ENCODE measurements around the gene ARF1.

- no peak for TF ChIP-seq REST (tag by site-specific recombination; IDR thresholded peaks at IDR 0.05)
- TF ChIP-seq ZNF184 (tag by site-specific recombination; IDR thresholded peaks at IDR 0.05) = no peak
- TF ChIP-seq ZNF362 (tag by site-specific recombination; IDR thresholded peaks at IDR 0.05) = no peak
- no peak for TF ChIP-seq CTCF (tag by site-specific recombination; IDR thresholded peaks at IDR 0.05)
- no peak for TF ChIP-seq ZFP37 (tag by site-specific recombination; IDR thresholded peaks at IDR 0.05)
- TF ChIP-seq OVOL3 (tag by site-specific recombination; IDR thresholded peaks at IDR 0.05) = no peak
- TF ChIP-seq ZBTB10 (tag by site-specific recombination; IDR thresholded peaks at IDR 0.05) = no peak
Observed at GRCh38 chr1:228145463-228146416, 63.2 kb downstream of the ARF1 start.

Data from HEK293 (cell line).